GF-D8 (cell line): ENCODE measurements around the gene ACAT2.
"Not testable (repeated sequence)": the region's sequence is repeated elsewhere in the genome, so short reads cannot be mapped to it uniquely, and the experiment has no call there.

ENCODE experiments used
- DNase-seq: peaks from one replicate; lab custom pipeline; 2025; lab: John Stamatoyannopoulos, UW

ACAT2 gene

GRCh38 chr6:159730332-159730676 is 31.5 kb upstream of the ACAT2 start:
- DNase-seq = no peak

GRCh38 chr6:159732550-159732949 is 29.3 kb upstream of the ACAT2 start:
- not testable (repeated sequence) for DNase-seq

GRCh38 chr6:159733395-159733794 is 28.4 kb upstream of the ACAT2 start:
- DNase-seq = not testable (repeated sequence)

- DNase-seq = no peak
Observed at GRCh38 chr6:159736908-159737307, 24.9 kb upstream of the ACAT2 start.

GRCh38 chr6:159739341-159739740 is 22.5 kb upstream of the ACAT2 start:
- DNase-seq = peak; percentile 61

- no peak for DNase-seq
Observed at GRCh38 chr6:159742165-159742564, 19.7 kb upstream of the ACAT2 start.

- DNase-seq = no peak
Observed at GRCh38 chr6:159745081-159745480, 16.8 kb upstream of the ACAT2 start.

- no peak for DNase-seq
Observed at GRCh38 chr6:159746759-159747158, 15.1 kb upstream of the ACAT2 start.

GRCh38 chr6:159748127-159748526 is 13.7 kb upstream of the ACAT2 start:
- not testable (repeated sequence) for DNase-seq

GRCh38 chr6:159751448-159751847 is 10.4 kb upstream of the ACAT2 start:
- no peak for DNase-seq

GRCh38 chr6:159753081-159753872 is 8.6 kb upstream of the ACAT2 start:
- DNase-seq = no peak

GRCh38 chr6:159754401-159754800 is 7.4 kb upstream of the ACAT2 start:
- DNase-seq = no peak

- no peak for DNase-seq
Observed at GRCh38 chr6:159754959-159755914, 6.6 kb upstream of the ACAT2 start.

GRCh38 chr6:159756508-159756907 is 5.3 kb upstream of the ACAT2 start:
- no peak for DNase-seq

- DNase-seq = no peak
Observed at GRCh38 chr6:159758031-159759001, 3.5 kb upstream of the ACAT2 start.

- no peak for DNase-seq
Observed at GRCh38 chr6:159759645-159760044, 2.2 kb upstream of the ACAT2 start.

- DNase-seq = no peak
Observed at GRCh38 chr6:159760602-159761057, 1.2 kb upstream of the ACAT2 start.

GRCh38 chr6:159761129-159761872 is 544 bp upstream of the ACAT2 start:
- DNase-seq = peak; percentile 4

GRCh38 chr6:159762681-159763293 is 942 bp downstream of the ACAT2 start:
- no peak for DNase-seq

- DNase-seq = no peak
Observed at GRCh38 chr6:159766906-159767305, 5.1 kb downstream of the ACAT2 start.

- no peak for DNase-seq
Observed at GRCh38 chr6:159769470-159769869, 7.6 kb downstream of the ACAT2 start.
